Fibroblast of peridontal ligament (primary cell): ENCODE data around the gene SASH1.

Source experiments
- DNase-seq: peaks from one replicate; pipeline ENCODE4 v3.0.0-alpha.2; 2010; ENCODE audit errors: extremely low read depth

The SASH1 gene

DNA sequence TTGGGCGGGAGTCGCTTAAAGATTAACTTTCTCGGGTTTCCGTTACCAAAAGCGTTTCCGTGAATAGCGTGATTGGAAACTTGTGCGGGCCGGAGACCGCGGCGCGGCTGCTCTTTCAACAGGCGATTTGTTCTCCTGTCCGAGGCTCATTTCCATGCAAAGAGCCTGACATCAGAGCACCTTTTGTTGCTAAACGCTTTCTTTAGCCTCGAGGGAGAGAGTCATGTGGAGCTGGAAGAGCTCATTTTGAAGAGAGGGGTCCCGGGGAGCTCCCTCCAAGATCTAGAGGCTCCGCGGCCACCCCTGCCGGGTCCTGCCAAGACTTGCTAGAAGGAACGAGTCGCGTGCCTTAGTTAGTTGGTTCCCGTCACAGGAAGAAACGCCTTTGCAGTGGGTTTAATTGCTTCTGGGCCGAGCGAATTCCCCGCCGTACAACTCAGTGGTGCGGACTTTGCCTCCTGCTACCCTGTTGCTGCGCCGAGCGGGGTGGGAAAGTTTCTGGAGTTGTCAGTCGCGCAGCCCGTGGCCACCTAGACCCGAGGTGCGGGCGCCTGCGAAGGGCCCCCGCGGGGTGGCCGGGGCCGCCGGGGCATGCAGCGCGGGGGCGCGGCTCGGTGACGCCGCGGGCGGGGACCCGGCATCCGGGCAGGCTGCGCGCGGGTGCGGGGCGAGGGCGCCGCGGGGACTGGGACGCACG is at the start of gene SASH1:
SASH1 (plus strand) TSS at position 489 of the 697 bp plus-strand sequence. CDS start 230 bp downstream, outside the sequence.
- peak; percentile 81 for DNase-seq

DNA sequence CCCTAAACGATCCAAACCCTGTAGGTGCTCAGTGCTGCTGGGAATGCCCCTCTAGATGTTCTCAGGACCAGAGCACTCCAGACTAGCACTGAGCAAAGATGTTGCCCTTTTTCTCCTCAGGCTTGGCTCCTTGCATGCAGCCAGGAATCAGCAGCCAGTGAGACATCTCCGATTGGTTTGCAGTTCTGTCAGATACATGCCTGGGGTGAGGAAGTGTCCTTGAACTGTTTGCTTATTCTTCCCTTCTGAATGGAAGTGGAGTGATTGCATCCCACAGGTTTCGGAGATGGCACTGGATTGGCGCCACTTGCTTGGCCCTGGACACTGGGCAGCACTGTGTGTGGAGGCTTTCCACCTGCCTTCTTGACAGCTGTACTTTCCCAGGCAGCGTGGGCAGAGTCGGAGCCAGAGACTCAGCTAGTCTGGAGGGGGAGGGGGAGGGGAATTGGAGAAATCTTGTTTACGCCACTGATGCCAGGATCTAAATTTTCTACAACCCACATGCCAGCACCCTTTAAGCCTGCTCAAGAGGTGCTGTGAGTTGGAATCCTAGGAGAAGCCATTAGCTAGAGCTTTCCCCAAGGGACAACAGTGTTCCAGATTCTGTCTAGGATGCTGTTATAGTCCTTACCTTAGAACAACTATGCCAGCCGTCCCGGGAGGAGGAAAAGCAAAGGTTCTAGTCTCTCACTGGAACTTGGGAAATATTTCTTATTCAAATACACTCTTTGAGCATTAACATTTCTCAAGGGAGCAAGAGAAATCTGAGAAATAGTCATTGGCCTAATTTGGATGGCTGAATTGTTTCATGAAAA is 49.2 kb upstream of the SASH1 start:
- peak; percentile 34 for DNase-seq

DNA sequence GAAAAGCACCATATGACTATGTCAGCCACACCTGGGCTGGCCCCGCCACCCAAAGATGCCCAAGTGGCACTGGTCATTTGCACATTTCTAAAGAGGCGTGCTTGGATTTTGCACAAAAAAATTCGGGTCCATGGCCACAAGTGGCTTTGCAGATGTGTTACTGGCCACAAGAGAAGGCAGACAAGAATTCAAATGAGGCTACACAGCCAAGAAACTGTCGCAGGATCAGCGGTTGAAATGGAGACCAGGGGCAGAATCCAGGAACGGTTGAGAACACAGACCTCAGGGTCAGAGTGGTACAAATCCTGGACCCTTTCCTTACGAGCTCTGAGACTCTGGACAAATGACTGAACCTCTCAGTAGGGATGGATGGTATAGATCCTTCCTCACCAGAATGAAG is 48.6 kb upstream of the SASH1 start:
- DNase-seq = no peak

DNA sequence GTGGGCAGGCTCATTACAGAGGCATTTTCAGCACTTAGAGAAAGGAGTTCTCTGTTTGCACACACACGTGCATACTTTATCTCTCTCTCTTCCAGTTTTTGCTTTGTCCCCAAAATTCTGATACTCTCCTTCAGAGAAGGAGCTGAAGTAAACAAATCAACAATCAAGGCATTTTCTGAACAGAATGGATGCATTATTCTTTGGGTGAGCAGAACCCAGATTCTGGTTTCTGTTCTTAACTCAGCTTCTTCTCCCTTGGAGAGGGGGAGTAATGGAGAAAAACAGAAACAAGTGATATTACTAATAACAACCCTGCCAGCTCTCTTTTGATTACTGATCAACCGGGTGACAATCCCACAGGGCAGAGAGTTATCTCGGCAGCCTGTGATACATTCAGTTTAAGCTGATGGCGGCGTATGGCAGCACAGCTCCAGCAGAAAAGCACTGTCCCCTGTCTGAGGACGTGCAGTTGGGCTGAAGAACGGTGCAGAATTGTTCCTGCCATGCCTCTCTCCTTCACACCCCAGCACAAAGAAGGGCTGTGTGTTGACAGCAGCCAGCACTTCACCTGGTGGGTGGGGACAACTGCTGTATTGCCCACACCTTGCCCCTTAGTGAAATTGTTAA is 47.3 kb upstream of the SASH1 start:
- DNase-seq = no peak

DNA sequence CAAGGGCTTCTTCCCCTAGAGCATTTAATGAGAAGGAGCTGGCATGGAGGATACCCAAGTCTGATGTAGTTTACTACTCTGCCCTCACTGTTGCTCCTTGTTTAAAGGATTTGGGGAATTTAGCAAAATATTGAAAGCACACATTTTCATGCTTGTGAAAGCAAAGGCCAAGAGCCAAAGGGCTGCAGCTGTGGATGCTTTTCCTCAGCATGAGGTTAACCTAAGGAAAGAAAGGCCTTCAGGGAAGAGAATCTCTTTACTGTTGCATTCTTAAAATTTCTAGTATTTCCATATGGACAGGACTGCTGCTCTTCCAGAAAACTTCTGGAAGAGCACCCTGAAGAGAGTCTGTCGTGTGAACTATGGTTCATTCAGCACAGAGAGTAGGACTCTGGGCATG is 45.9 kb upstream of the SASH1 start:
- peak; percentile 77 for DNase-seq

DNA sequence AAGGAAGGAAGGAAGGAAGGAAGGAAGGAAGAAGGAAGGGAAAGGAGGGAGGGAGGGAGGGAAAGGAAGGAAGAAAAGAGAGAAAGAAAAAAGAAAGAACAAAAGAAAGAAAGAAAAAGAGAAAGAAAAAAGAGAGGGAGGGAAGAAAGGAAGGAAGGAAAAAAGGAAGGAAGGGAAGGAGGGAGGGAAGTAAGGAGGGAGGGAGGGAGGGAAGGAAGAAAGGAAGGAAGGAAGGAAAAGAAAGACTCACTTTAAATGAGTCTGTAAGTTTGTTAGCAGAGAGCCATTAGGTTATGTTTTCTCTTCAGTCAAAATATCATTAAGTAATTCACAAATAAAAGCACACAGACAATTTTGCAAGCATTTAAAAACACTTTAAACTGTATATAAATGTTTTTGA is 44.0 kb upstream of the SASH1 start:
- no peak for DNase-seq

DNA sequence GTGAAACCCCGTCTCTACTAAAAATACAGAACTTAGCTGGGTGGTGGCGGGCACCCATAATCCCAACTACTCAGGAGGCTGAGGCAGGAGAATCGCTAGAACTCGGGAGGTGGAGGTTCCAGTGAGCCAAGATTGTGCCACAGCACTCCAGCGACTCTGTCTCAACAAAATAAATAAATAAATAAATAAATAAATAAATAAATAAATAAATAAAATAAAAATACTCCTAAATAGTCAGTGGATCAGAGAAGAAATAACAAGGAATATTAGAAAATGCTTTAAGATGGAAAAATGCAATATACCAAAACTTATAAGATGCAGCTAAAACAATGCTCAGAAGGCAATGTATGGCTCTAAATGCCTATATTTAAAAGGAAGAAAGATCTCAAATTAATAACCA is 39.0 kb upstream of the SASH1 start:
- no peak for DNase-seq

DNA sequence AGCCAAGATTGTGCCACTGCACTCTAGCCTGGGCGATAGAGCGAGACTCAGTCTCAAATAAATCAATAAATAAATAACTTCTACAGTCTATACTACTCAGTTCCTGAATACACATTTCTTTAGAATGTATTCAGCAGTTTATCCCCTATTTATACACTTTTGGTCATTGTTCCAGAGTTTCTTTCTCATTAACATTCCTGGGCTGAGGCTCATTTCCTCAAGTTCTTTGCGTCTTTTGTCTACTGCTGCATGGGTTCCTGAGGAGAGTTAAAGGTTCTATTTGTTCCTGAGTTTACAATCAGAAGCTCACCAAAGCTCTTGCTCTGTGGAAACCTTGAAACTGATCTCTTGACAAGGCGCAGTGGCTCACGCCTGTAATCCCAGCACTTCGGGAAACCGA is 37.7 kb upstream of the SASH1 start:
- DNase-seq = peak; percentile 65

DNA sequence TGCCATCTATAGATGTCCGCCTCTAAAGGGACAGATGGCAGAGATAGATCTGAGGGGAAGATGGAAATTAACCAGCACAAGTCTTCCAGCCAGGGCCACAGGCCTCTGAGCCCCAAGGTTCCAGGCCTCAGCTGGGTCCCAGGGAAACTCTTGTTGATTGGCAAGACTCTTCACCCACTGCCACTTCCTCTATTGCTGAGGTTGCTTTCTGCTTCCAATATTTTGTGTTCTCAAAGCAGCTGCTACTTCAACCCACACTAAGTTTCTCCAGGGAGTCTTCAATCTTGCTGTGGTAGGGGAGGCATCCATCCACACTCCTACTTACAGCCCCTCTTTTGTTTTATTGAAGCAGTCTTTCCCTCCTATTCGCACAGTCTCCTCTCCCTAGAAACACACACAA is 36.4 kb upstream of the SASH1 start:
- no peak for DNase-seq

DNA sequence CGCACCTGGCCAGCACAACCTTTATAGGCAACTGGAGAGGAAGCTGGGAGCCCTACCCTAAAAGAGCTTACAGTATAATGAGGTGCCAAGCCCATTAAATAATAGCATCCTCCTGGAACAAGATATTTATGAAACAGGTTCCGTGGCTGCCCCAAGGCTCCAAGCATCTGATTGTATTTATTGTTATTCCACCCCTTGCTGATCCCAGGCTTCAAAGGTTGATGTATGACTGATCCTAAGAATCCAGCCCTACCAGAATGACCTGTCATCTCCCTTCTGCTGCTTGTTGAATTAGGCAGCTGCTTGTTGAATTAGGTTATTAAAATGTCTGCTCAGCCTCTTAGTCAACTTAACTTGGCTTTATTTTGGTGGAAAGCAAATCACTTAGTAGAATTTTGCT is 35.2 kb upstream of the SASH1 start:
- DNase-seq = no peak

DNA sequence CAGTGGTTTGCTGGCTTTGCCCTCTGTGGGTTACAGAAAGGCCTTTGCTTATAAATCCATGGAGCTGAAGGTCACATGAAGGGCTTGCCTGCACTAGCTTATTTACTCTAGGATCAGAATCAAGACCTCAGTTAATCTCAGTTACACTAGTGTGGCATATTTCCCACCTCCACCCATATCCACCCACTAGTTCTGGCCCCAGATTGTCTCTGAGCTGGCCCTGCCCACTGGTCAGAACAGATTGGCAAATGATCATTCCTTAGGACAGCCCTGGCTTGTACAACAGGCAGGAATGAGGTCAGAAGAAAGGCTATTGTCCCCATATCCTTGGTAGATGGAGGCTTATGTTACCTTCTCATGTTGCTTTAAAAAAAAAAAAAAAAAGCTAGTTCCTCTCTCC is 33.3 kb upstream of the SASH1 start:
- no peak for DNase-seq

DNA sequence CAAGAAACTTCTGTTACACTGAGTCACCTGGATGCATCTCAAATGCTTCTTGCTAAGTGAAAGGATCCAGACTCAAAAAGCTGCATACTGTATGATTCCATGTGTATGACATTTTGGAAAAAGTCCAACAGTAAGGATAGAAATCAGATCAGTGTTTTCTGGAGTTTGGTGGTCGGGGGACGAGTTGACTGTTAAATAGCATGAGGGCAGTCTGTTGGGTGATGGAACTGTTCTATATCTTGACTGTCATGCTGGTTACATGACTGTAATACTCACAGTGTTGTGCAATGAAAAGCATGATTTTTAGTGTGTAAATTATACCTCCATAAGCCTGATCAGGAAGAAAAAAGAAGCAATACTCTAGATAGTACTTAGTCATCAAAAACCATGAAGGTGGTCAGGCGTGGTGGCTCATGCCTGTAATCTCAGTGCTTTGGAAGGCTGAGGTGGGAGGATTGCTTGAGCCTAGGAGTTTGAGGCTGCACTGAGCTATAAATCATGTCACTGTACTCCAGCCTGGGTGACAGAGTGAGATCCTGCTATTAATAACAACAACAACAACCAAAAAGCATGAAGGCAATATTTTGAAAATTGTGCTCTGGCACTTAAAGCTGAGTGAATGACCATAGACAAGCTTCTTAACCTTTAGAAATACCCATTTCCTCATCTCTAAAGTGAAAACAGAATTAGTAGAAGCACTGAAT is 30.5 kb upstream of the SASH1 start:
- DNase-seq = no peak

DNA sequence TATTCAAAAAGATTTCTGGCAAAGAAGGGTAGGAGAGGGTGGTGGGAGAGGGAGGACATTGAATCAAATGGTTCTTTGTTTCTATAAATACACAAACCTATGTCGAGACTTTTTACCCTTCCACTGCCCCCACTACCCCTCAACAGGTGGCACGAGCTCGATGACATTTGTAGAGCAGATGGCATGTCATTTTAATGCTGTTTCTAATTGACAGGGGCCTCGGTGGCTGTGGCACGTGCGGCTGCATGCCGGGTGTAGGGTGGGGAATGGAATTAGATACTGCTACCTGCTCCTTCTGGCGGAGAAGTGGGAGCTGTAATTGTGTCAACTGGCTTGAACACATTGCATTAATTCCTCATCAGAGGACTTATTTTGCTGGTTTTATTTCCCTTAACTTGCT is 29.1 kb upstream of the SASH1 start:
- no peak for DNase-seq

DNA sequence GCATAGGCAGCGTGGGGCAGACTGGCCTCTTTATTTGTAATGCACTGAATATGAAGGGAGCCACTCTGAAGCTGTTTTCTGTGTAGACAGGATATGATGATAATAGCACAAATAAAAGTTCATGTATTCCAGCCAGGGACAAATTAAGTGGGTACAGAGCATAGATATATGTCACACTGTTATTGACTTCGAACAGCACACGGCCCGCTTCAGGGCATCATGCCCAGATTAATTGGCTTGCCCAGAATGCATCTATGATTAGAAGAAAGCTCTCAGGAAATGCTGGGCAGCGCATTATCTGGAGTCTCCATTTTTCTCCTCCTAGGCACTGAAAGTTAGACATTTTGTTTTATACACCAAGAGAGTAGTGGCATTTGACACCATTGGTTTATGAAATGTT is 26.3 kb upstream of the SASH1 start:
- no peak for DNase-seq

DNA sequence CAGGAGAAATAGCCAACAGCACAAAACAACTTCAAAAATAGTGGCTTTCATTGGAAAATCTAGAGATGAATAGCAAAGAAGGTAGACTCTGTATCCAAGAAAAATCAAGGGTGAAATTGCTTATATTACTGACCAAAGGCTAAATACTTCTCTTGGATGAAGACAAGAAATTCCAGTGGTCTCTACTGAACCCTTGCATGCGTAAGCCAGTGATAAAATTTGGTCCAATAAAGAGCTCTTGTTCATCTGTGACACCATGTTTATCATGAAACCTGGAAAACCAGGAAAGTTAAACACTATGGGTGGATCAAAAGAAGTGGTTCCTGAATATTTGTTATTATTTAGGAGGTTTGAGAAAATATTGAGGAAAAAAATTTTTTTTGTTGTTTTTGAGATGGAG is 25.6 kb upstream of the SASH1 start:
- no peak for DNase-seq

DNA sequence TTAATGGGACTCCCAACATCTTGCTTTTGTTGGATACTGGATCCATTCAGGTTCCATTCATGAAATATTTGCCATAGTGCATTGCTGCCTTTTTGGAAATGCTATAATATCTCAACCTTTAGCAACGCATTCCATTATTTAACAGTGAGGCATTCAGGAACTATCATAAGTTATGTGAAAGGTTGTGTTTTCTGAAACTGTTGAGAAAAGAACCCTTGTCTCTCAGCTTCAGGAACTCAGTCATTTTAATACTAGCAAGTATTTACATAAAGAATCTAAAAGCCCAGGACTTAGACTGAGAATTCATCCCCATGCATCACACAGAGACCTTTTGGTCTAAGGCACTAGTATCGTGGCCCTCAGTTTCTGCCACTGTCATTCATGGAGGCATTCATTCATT is 24.9 kb upstream of the SASH1 start:
- no peak for DNase-seq

DNA sequence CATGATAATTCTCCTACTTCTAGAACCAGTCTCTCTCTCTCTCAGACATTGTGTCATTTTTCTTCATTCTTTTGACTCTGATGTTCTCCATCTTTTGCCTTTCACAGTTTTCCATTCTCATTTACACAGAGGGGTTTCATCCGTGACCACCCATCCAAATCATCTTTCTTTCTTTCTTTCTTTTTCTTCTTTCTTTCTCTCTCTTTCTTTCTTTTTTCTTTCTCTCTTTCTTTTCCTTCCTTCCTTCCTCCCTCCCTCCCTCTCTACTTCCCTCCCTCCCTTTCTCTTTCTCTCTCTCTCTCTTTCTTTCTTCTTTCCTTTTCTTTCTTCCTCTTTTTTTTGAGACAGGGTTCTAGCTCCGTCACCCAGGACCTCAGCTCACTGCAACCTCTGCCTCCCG is 19.9 kb upstream of the SASH1 start:
- DNase-seq = no peak

DNA sequence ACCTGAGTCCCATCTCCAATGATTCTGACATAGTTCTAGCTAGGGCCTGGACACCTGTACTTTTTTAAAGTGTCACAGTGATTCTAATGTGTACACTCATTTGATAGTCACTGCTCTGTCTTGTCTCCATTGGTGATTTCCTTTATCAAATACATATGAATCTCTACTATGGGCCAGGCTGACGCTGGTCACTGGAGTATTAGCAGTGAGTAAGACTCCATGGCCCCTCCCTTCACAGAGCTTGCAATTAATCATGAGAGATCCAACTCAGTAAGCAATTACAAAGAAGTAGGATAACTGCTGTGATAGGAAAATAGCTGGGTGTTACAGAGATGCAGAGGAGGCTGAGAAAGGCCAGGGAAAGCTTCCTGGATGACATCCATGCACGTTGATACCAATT is 19.3 kb upstream of the SASH1 start:
- DNase-seq = peak; percentile 59

DNA sequence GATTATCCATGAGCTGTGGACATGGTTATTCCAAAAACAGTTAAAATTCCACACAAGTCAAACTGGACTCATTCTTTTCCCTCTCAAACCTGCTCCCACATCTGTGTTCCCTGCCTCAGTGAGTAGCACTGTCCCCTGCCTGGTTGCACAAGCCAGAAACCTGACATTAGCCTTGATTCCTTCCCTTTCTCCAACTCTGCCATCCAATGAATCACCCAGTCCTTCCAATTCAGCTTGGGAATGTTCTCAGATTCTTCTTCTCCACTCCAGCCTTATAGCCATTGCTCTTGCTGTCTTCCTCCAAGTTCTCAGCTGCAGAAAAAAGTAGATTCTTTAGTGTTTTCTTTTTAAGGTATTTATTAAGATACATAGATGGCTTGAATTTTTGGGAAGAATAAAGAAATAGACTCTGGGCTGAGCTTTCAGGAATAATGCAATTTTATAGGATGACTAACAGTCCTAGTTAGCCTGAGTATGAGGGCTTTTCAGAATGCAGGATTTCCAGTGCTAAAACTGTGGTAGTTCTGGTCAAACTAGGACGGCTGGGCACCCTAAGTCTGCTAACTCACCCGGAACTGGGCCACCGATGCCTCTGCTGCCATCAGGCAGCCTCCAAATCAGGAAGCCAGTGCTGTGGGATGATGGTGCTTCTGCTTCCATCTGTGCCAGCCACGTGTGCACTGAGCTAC is 18.2 kb upstream of the SASH1 start:
- DNase-seq = peak; percentile 47

DNA sequence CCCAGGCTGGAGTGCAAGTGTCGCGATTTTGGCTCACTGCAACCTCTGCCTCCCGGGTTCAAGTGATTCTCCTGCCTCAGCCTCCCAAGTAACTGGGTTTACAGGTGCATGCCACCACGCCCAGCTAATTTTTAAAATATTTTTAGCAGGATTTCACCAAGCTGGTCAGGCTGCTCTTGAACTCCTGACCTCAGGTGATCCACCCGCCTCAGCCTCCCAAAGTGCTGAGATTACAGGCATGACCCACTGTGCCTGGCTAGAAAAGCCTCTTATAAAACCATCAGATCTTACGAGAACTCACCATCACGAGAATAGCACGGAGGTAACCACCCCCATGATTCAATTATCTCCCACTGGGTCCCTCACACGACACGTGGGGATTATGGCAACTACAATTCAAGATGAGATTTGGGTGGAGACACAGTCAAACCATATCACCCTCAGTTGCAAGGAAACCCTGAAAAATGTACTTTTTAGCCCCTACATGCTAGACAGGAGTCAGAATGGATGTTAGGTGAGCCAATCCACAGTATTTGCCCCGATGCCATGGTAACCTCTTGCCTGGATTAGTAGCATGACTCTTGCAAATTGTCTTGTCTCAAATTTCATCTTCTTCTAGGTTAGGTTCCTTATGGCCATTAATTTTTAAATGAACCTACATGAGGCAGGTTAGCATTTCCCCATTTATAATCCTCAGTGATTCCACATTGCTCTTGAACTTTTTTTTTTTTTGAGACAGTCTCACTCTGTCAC is 17.1 kb upstream of the SASH1 start:
- DNase-seq = no peak
